GM12864 (cell line): Measurements from ENCODE around the gene OSBPL5.
A peak's percentile ranks its signal among the peaks of the same experiment; 100 is the strongest.

Experiments used
- DNase-seq: peaks from one replicate; pipeline ENCODE4 v3.0.0-alpha.2; 2011; ENCODE audit warnings: low read depth
- H3K4me3 ChIP-seq: 2 replicates; pipeline ENCODE4 v1.5.1; 2011; ENCODE audit warnings: mild to moderate bottlenecking, low read depth, low read length, control low read depth
- CTCF ChIP-seq: IDR thresholded peaks from 2 replicates; pipeline ENCODE4 v1.5.1; 2011; ENCODE audit warnings: low read depth, mild to moderate bottlenecking, moderate library complexity, low read length, control low read depth, inconsistent platforms; ENCODE audit errors: missing control alignments

Gene OSBPL5

GRCh38 chr11:3052109-3052479 lies 113.0 kb downstream of the OSBPL5 start:
- DNase-seq: no peak
- H3K4me3 ChIP-seq: no peak overlapping the region; the same call in 1 of the 2 replicates

GRCh38 chr11:3051196-3052108 lies 113.7 kb downstream of the OSBPL5 start:
- H3K4me3 ChIP-seq: no peak overlapping the region
- peak; percentile 15 for TF ChIP-seq CTCF
- no peak for DNase-seq

More at GRCh38 chr11:3052109-3052479, 113.0 kb downstream of the OSBPL5 start:
- TF ChIP-seq CTCF: no peak

- H3K4me3 ChIP-seq: peak overlapping the region; percentile 36
- TF ChIP-seq CTCF: no peak
- no peak for DNase-seq
Measured at GRCh38 chr11:3050386-3051195, 114.5 kb downstream of the OSBPL5 start.

GRCh38 chr11:3049430-3050243 lies 115.5 kb downstream of the OSBPL5 start:
- H3K4me3 ChIP-seq: peak overlapping the region; percentile 36
- TF ChIP-seq CTCF: peak; percentile 42
- DNase-seq: peak; percentile 79

DNA sequence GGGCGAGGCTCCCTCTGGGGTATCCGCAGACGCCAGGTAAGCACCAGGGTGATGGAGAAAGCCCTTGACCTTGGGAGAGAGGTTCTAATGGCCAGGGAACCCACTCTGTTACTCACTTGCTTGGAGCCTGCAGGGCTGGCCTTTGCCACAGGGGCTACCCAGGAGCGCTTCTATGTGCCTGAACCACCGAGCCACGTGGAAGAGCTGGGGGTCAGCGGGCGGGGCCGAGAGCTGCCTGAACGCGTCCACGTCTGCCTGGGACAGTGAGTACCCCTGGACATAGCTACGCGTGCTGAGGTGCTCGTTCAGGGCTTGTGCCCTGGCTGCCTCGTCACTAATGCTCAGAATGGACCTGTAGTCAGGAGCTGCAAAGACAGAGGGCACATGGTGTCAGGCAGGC lies 117.5 kb downstream of the OSBPL5 start:
- no peak overlapping the region for H3K4me3 ChIP-seq
- DNase-seq: no peak
- no peak for TF ChIP-seq CTCF

DNA sequence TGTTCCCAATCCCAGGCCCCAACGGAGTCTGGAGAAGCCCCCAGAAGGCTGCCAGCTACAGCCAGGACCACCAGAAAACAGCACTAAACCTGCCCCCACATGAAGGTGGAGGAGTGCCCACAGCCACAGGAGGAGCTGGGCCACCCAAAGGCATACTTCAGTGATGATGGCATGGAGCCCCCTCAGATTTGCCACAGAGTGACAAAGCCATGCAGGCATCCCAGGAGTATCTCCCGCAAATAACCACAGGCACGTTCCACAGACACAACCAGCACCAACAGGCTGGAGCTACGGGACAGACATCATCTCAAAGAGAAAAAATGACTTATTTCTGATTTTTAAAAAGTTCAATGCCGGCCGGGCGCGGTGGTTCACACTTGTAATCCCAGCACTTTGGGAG lies 118.5 kb downstream of the OSBPL5 start:
- H3K4me3 ChIP-seq: no peak overlapping the region
- DNase-seq: no peak
- TF ChIP-seq CTCF: no peak
